Activated CD8-positive, alpha-beta memory T cell treated with anti-CD3 and anti-CD28 coated beads for 36 hours (primary cell): Measurements from ENCODE around the gene EPHB2. TPM values are rescaled to one million over a fixed set of nuclear protein-coding genes. Genes with fewer than 3 reads are reported as not detected.

ENCODE experiments used
- CTCF ChIA-PET: fragments of 350-600 bp; sonication (Branson Sonifier 250); formaldehyde crosslinking; loops from one replicate; lab custom pipeline; 2021; ENCODE audit warnings: antibody characterized with exemption; lab: Charles Lee
- POLR2A ChIA-PET: fragments of 350-600 bp; sonication (Branson Sonifier 250); formaldehyde crosslinking; loops from one replicate; lab custom pipeline; 2021; ENCODE audit warnings: antibody characterized with exemption; lab: Charles Lee
- total RNA-seq, 2 experiments: library from RNA; stranded (reverse); gene quantifications; one replicate each; pipeline ENCODE4 v1.2.3, GENCODE V29; 2021

The EPHB2 gene
- total RNA-seq, 2 experiments from 2014 or later, result 0.08 TPM; not detected in 1

DNA sequence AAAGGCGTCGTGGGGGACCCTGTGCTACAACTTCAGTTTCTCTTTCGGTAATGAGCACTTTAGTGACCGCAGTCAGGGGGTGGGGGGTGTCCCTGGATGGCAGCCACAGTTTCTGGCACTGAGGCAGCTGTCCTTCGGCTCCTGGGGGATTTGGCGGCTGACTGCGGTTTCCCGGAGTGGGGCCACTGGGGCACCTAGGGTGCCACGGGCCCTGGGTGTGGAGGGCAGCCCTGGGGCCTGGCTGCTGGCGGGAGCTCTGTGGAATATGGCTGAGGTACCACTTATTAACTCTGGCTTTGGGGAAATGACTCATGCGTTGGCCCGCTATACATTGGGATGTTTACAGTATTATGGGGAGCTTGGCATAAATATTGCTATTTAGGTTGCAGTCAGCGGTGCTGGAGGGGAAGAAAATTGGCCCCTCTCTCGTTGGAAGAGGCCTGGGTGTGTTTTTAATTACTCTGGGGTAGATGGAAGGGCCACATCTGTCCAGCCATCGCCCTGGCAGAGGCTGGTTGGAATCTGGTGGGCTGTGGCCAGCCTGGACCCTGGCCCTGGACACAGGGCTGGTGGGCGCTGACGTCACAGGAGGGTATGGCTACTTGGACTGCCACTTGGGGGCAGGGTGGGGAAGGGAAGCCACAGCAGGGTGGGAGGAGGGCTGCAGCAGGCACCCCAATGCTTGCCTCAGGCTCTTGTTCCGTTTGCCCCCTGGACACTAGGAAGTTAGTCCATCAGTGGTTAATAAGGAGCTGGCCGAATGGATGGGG is 2.0 kb downstream of the EPHB2 start:
- ChIA-PET CTCF (no interaction called here), POLR2A (no interaction called here)

DNA sequence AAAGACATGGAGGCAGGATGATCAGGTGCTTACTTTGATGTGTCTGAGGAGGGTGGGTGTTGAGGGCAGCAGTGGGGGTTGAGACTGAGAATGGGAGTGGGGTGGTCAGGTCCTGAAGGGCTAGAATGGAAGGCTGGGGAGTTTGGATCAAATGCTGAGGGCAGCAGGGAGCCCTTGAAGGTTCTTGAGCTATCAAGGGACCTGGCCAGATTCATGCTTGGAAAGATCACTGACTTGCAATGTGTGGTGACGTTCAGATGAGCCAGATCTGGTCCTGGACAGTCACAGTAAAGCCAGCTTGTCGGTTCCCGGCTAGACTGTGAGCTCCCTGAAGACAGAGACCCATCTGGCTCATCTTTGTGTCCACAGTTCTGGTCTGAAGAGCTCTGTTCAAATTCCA is 3.8 kb downstream of the EPHB2 start:
- ChIA-PET CTCF (interaction anchor here (1.9 kb wide), 1 partner anchor 10 kb away, joined by 6 read pairs; no protein-coding TSS in a partner anchor), POLR2A (no interaction called here)

DNA sequence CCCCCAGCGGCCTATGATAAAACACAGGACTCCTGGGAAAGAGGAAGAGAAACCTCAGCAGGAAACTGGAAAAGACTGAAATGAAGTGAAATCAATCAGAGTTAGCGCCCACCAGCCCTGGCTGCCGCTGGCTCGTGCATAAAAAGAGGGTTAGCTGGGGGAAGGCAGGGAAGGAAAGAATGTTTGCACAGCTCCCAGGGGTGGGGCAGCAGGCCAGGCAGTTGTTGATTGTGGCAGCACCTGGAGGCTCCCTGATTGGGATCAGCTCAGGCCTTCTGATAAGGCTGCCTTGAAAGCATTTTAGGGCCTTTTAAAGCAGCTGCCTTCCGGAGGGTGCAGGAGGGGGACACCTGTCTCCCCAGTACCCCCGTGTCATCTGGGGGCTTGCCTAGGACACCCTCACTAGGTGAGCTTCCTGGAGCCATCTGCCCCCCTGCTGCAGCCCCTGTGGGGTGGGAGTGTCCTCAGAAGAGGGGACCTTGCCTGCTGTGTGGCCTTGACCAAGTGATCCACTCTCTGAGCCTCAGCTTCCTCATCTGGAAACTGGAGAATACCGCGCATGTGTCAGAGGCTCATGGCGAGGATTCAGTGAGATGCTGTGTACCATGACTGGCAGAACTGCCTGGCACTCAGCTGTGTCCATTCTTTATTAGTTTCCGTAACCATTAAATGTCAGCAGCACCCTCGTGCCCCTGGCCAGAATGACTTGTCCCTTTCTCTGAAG is 6.6 kb downstream of the EPHB2 start:
- ChIA-PET CTCF (interaction anchor here (0.8 kb wide), 1 partner anchor 91 kb away, joined by 3 read pairs; no protein-coding TSS in a partner anchor), POLR2A (no interaction called here)

- ChIA-PET CTCF (no interaction called here), POLR2A (no interaction called here)
These were observed 10.7 kb downstream of the EPHB2 start for GRCh38 chr1:22721122-22721873.

DNA sequence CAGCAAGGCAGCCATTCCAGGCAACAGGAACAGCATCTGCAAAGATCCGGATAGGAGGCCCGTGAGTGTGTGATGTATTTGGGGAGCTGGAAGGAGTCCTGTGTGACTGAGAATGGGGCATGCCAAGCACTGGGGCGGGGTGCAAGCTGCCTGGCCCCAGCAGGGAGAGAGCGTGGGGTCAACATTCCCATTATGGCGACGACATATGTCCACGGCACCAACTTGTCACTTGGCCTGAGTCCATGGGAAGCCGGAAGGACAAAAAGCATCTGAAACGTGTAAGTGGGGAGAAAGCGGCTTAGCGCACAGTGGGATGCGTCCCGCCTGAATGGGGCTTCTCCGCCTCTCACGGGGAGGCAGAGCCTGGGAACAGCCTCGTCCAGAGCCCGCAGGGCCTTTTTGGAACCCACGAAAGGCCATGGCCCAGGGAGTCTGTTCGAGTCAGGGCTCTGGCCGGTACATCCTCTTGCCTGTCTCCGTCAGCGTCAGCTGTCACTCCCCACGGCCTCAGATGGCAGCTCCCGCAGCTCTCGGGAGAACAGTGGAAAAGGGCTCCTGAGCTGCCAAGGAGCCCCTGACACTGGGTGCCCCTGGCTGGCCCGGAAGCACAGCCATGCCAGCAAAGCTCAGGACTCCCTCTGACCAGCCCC is 12.4 kb downstream of the EPHB2 start:
- ChIA-PET CTCF (no interaction called here), POLR2A (no interaction called here)

DNA sequence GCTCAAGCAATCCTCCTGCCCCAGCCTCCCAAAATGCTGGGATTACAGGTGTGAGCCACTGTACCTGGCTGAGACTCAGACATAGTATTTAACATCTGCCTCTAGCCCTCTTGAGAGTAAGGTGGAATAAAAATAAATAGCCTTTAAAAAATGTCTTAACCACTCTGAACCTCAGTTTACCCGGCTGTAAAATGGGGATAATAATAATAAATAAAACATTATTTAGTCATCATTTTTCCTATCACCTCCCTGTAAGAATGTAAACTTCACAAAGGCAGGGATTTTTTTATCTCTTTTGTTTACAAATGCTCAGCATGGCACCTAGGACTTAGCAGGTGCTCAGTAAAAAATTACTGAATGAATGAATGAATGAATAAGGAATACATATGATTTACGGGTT is 17.2 kb downstream of the EPHB2 start:
- CTCF ChIA-PET, result no interaction called here
- POLR2A ChIA-PET, result interaction anchor here (0.5 kb wide), 1 partner anchor 283 kb away, joined by 7 read pairs; no protein-coding TSS in a partner anchor

- ChIA-PET POLR2A (no interaction called here), CTCF (no interaction called here)
These were observed 18.2 kb downstream of the EPHB2 start for GRCh38 chr1:22728751-22729399.

- POLR2A ChIA-PET, result no interaction called here
- CTCF ChIA-PET, result no interaction called here
These were observed 18.7 kb downstream of the EPHB2 start for GRCh38 chr1:22729400-22729773.

GRCh38 chr1:22729912-22730311 is 19.3 kb downstream of the EPHB2 start:
- ChIA-PET CTCF (no interaction called here), POLR2A (no interaction called here)

GRCh38 chr1:22731924-22732720 is 21.5 kb downstream of the EPHB2 start:
- ChIA-PET POLR2A (no interaction called here), CTCF (interaction anchor here (1.2 kb wide), 1 partner anchor 27 kb away, joined by 3 read pairs; no protein-coding TSS in a partner anchor)

DNA sequence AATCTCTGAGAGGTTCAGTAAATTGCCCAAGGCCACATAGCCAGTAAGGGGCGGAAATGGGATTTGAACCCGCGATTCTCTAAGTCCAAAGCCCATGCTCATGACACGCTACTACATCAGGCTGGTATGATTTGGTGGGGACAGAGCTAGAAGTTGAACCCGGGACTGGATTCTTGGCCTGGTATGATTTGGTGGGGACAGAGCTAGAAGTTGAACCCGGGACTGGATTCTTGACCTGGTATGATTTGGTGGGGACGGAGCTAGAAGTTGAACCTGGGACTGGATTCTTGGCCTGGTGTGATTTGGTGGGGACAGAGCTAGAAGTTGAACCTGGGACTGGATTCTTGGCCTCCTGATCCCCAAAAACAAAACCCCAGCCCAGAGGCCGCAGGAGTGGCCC is 23.0 kb downstream of the EPHB2 start:
- POLR2A ChIA-PET, result no interaction called here
- CTCF ChIA-PET, result no interaction called here

GRCh38 chr1:22736501-22737080 is 26.0 kb downstream of the EPHB2 start:
- CTCF ChIA-PET, result no interaction called here

GRCh38 chr1:22737374-22738068 is 26.9 kb downstream of the EPHB2 start:
- ChIA-PET POLR2A (no interaction called here), CTCF (interaction anchor here (0.9 kb wide), 1 partner anchor 227 kb away, joined by 3 read pairs; no protein-coding TSS in a partner anchor)

More at GRCh38 chr1:22736501-22737080, 26.0 kb downstream of the EPHB2 start:
- POLR2A ChIA-PET, result no interaction called here

DNA sequence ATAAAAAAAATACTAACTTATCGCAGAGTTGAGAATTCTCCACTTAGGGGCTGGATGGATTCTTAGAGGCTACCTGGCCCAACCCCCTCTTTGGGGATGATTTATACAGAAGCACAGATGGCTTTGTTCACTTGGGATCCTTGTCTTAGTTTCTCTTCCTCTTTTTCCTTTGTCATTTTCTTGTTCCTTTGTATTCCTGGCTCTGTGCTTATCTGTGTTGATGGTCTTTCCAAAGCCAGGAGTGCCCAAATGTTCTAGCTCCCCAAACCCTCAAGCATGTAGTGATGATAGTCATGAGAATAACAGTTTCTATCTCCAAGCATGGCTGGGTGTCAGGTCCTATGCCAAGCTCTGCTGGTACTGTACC is 27.4 kb downstream of the EPHB2 start:
- ChIA-PET POLR2A (no interaction called here), CTCF (interaction anchor here (0.9 kb wide), 1 partner anchor 226 kb away, joined by 3 read pairs; no protein-coding TSS in a partner anchor)

DNA sequence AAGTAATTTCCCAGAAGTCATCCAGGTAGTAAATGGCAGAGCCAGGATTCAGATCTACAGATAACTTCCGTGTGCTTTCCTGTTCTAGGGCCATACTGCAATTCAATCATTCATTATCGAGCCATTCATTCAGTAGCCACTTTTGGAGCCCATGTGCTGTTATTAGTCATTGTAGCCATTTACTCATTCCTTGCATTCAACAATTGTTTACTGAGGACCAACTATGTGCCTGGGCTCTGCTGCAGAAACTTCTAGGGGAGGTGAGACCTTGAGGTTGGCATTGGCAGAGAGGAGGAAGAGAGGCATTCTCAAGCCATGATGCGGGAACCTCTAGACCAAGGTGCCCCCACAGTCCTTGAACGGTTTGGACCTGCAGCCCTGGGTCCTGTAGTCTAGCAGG is 27.9 kb downstream of the EPHB2 start:
- POLR2A ChIA-PET, result no interaction called here
- CTCF ChIA-PET, result interaction anchor here (0.9 kb wide), 1 partner anchor 226 kb away, joined by 3 read pairs; no protein-coding TSS in a partner anchor

DNA sequence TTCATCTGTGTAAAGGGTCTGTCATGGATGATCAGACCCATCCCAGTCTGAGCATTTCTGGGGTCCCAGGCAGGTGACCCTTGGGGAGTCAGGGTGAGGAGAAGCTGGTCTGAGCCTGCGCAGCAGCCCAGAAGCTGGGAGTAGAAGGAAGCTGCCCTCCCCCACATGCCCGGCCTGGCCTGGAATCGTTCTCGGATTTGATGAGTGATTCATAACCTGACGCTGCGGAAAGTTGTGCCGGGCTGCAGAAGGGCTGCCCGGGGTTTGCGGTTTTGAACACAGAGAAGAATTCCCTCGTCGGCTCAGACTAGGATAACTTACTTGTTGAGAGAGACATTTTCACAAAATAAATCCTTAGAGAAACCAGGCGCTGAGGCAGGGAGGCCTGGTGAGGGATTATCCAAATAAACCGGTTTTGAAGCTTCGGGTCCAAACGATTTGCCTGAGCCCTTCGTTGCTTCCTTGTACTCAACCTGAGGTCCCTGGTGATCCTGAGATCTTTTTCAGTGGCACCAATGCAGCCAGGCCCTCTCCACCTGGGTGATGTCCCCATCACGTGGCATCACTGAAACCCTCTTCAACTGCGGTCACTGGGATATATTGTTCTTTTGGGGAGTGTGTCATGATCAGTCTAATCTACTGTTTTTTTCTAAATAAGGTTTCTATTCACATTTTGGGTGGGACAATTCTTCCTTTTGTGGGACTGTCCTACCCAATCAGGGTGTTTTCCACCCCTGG is 29.2 kb downstream of the EPHB2 start:
- CTCF ChIA-PET, result no interaction called here

DNA sequence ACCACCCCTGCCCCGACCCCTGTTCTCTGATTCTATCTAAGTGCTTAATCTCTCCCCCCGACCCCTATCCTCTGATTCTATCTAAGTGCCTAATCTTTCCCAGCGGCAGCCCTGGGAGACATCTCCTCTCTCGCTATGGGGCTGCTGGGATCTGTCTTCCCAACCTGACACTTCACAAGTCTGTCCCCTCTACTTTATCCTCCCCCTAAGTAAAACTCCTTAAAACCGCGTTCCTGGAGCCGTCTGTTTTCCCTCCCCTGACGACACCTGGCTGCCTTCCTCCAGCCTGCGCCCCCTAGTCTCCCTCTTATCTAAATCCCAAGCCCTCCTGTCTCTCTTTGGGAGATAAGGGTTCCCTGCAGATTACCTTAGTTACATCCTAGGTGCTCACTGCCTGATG is 30.5 kb downstream of the EPHB2 start:
- ChIA-PET CTCF (no interaction called here), POLR2A (no interaction called here)

More for the DNA sequence above, 29.2 kb downstream of the EPHB2 start:
- POLR2A ChIA-PET, result no interaction called here
